HG03159 (cell line): ENCODE data around the gene SCD.
"Not testable (repeated sequence)": the region's sequence is repeated elsewhere in the genome, so short reads cannot be mapped to it uniquely, and the experiment has no call there.

Experiments used
- ATAC-seq: cut with Tn5 transposase; IDR thresholded peaks from one replicate; pipeline ENCODE4 v1.9.1; 2021; ENCODE audit warnings: mild to moderate bottlenecking, moderate library complexity; ENCODE audit not compliant: unreplicated experiment

Gene SCD

DNA sequence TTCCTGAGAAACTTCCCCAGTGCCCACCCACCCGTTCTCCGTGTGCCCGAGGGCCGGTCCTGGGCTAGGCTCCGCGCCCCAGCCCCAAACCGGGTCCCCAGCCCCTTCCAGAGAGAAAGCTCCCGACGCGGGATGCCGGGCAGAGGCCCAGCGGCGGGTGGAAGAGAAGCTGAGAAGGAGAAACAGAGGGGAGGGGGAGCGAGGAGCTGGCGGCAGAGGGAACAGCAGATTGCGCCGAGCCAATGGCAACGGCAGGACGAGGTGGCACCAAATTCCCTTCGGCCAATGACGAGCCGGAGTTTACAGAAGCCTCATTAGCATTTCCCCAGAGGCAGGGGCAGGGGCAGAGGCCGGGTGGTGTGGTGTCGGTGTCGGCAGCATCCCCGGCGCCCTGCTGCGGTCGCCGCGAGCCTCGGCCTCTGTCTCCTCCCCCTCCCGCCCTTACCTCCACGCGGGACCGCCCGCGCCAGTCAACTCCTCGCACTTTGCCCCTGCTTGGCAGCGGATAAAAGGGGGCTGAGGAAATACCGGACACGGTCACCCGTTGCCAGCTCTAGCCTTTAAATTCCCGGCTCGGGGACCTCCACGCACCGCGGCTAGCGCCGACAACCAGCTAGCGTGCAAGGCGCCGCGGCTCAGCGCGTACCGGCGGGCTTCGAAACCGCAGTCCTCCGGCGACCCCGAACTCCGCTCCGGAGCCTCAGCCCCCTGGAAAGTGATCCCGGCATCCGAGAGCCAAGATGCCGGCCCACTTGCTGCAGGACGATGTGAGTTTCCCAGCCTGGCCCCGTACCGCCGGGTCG is at the start of gene SCD:
Gene SCD, plus strand, starts transcription at position 469 of the 803 bp plus-strand sequence. Its CDS starts 272 bp downstream, at position 741.
- ATAC-seq: peak; percentile 91

DNA sequence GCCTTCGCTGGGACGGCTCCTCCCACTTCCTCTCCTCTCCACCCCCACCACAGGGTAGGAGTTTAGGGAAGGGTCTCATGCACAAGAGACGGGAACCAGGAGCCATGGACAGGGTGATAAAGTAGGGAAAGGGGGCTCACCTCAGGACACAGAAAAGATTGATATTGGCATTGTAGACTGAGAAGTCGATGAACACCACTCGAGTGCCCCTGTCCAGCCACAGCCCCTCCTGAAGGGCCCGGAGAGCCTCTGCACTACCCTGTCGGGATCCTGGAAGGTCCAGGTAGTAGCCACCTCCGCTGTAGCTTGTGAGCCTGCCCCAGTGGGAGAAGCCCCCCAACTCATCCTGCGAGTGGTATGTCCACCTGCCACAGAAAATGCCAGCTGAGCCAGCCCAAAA is 49.8 kb upstream of the SCD start:
- ATAC-seq: no peak

DNA sequence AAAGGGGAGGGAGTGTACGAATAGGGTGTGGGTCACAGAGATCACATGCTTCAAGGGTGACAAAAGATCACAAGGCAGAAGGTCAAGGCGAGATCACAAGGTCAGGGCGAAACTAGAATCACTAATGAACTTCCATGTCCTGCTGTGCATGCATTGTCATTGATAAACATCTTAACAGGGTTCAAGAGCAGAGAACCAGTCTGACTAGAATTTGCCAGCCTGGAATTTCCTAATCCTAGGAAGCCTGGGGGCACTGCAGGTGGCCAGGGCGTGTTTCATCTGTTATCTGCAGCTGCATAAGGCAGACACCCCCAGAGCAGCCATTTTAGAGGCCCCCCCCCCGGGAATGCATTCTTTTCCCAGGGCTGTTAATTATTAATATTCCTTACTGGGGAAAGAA is 45.9 kb upstream of the SCD start:
- ATAC-seq: not testable (repeated sequence)

DNA sequence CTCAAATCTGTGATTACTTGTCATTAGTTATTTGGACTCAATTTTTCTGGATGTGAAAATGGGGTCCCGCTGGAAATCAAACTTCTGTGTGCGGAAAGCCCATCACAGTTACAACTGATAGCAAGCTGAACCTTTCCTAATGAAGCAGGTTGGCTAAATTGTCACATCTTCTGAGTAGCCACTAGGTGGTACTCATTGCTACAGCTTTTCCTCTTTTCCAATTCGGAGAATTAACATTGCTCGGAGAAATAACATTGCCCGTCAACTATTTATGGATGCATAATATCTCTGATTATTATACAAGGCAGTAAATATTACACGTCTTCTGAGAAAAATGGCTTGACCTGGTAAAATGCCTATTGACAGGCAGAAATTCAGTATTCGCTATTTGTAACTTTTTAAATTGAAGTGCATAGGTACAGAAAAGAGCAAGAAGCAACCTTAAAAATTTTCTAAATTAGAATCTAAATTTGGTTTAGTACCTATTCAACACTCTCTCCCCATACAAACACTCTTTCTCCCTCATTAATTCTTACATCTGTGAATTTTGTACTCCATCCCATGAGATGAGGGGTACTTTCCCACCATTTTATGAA is 43.2 kb upstream of the SCD start:
- no peak for ATAC-seq

DNA sequence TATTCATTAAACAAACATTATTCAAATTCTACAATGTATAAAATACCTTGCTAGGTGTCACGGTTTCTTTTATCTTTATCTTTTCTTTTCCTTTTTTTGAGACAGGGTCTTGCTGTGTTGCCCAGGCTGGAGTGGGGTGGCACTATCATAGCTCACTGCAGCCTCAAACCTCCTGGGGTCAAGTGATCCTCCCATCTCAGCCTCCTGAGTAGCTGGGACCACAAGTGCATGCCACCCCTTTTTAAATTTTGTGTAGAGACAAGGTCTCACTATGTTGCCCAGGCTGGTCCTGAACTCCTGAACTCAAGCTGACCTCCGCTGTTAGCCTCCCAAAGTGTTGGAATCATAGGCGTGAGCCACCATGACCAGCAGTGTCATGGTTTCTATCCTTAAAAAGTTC is 42.6 kb upstream of the SCD start:
- ATAC-seq: no peak

DNA sequence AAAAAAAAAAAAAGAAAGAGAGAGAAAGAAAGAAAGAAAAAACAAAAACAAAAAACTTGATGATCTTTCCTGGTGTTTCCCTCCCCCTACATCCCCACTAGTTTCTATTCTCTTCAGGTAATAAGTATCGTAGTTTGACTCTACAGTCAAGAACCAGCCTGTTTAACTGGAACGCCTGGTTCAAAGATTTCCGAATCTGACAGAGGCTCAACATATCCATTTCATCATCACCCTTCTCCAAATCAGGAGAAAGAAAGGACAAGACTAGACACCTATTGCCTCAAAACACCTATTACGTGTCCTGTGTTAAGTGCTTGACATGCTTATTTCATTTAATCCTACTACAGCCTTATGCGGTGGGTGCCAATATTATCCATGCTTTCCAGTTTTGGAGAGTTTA is 40.2 kb upstream of the SCD start:
- no peak for ATAC-seq

DNA sequence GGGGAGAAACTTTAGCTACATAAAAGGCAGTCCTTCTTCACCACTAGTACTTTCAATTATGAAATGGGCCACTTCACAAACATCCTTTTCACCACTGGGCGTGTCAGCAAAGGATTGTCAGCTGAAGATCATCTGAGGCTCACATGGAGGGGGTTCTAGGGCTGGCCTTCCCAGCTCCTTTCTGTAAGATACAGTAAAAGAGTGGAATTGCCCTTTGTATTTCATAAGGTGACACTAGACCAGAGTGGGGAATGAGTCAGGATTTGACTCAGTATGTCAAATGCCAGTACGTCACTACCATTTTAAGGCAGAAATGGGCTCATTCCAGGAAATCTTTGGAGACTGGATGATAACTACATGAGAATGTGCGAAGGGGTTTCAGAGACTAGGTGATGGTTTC is 39.3 kb upstream of the SCD start:
- ATAC-seq: no peak

DNA sequence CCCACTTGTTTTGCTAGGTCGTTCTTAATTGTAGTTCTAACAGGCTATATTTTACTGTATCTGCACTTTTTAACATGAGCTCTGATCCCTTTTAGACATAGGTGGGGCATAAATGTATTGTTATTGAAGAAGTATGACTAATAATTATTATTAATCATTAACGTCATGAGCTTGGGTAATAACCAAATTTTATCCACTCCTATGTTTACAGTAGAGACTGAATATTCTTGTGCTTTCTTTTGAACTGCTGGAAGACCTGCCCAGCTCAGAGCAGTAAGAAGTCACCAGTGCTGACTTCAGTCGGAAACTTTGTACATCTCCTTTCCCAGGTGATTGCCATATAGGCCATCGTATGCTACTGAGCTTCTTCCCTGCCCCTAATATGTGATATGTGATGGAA is 35.7 kb upstream of the SCD start:
- no peak for ATAC-seq

DNA sequence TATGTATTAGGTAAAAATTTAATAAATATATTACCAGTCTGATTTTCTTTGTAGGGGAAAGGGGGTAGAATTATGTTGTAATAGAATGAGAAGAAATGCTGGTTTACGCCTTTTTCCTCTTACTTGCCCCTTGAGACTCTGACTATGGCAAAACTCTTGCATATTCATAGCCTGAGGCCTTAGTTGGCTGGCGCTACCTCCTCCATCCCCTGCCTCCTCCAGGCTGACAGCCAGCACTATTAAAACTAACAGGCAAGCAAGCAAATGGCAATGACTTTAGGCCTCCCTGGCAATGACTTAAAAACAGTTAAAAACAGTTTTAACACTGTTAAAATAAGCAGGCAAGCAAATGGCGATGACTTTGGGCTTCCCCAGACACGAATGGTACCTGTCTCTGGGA is 31.4 kb upstream of the SCD start:
- no peak for ATAC-seq

DNA sequence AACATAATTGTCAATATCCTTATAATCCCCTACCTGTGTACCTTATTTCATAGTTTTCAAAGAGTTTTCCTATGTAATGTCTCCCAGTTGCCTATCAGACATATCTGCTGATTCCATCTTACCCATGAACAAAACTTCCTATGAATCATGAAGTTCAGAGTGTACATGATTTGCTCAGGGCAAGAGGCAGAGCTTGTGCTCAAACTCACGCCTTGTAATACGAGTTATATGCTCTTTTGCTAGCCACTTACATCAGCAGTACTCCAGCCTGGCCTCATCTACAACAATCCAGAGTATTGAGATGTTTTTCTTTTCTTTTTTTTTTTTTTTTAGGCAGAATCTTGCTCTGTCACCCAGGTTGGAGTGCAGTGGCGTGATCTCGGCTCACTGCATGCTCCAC is 28.8 kb upstream of the SCD start:
- ATAC-seq: no peak

DNA sequence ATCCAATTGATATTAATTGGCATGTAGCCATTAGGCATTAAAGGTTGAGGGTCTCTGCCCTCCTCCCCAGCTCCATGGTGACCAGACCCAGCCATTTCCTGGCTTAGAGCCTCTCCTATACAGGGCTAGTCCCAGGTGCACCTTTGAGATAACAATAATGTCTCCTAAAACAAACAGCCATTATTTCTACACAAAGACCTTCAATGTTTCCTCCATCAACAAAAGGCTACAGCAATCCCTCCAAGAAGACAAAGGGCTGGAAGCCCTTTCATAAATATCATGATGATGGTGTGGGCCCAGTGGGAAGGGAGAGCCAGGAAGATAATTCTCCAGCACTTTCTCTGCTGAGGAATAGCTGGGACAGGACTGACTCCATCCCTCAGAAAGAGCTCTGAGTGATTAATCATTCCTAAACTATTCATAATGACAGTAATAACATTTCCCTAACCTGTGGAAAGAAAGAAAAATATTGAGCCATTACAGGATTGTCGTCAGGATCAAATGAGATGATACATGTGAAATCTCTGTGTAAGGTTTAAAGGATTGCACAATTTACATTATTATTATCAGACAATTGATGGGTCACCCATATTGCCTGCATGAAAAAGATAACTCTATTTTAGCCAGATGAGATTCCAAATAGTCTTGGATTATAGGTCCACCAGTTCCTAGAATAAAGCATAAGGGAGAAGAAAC is 27.2 kb upstream of the SCD start:
- ATAC-seq: no peak

DNA sequence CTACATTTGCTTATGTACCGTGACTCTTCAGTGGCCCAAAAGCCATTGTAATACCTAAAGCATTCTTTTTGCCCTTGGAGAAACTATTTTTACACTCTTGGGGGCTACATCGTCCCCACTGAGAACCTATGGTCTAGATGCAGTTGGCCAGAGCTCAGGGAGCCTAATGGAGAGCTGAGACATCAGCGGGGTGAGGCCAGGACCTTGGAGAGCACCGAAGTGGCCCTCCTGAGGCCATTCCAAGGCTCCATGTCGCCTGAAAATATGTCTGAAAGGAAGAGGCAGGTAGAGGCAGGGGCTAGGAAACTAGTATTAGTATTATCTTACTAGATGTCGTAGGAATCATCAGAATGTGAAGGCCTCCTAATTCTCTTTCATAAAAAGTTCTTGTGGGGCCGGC is 21.9 kb upstream of the SCD start:
- no peak for ATAC-seq

DNA sequence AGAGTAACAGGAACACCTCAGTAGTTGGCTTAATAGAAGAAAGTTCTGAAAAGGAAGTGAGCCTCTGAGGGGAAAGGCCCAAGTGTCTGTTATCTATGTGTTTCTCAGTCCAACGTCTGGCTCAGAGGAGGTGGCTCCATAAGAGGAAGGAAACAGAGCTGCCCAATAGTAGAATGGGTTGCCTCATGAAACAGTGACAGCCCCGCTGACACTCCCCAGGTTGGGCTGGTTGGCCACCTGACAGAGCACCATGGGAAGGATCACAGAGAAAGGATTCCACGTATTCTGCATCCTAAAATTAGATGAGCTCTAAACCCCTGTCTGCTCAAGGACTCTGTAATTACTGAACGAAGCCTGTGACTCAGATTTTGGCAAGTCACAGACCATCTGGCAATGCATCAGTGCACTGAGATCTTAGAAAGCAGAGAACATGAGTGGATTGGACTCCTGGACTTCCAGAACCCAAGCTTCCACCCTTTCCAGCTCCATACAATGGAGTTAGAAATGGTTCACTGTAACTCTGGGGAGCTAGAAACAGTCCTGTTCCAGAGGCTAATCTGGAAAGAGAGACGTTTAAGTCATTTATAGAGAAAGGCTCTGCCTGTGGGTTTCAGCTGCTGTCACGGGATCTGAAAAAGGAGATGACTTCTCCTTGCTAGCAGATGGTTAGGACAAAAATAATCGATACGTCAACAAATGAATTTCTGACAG is 19.9 kb upstream of the SCD start:
- peak; percentile 98 for ATAC-seq

DNA sequence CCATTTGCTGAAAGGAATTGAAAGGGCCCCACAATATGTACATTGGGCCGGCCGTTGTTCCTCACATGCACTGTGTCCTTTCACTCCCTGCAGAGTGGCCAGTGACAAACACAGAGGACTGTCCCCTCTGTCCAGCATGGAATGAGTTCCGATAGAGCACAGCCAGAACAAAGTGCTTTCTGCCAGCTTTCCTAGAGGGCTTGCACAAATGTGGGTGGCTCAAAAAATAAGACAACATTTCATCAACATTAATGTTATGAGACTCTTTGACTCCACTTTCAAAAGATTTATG is 19.4 kb upstream of the SCD start:
- no peak for ATAC-seq

DNA sequence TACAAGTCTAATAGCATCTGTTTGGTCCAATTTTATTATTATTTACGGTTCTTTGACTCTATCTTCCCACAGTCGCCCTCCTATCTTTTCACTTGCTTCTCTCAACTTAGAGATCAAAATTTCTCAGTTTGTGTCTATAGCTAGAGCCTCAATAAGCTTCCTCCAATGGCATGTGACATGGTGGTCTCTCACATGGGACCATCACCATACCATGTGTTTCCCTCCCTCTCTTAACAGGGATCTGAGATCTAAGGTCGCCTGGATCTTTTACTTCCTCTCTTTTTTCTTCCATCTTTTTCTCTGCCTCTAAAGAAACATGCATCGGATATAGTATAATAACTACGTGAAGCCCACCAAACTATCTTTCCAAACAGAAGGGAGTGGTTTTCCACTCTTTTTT is 18.8 kb upstream of the SCD start:
- ATAC-seq: no peak

DNA sequence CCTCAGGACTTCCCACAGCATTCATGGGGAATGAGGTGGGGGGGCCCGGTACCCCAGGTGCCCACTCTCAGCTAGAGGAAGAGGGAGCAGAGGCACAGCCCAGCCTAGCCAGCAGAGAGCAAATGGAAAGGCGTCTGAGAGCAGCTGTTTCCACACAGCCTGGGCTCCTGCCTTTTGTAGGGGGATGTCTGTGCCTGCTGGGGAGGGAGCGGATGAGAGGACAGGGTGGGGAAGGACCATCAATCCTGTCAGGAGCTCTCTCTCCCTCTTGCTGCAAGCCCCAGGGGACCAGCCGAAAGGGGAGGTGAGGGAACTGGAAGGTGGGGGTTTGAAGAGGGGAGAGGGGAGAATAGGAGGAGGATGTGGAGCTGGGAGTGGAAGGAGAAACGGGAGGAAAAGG is 17.0 kb upstream of the SCD start, which contains the start of gene PKD2L1:
Gene PKD2L1, minus strand, starts transcription at position 150 of the 400 bp plus-strand sequence. Its CDS starts 125 bp downstream, at position 25.
- ATAC-seq: no peak

DNA sequence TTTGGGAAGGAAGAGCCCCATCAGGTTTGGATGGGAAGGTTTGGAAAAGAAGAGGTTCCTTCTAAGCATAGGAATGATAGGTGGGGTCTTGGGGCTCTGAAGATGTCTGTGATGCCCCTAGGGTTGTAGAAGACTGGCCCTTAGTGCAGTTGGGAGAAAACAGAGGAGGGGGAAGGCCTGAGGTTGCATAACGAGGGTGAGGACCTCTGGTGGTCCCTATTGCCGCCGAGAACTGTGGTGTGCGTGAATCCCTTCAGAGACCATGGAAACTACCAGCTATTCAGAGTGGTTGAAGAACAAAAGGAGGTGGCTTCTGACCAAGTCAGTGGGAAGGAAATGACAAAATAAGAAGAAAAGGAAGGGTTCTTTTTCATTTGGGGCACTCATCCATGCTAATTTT is 13.9 kb upstream of the SCD start:
- no peak for ATAC-seq

DNA sequence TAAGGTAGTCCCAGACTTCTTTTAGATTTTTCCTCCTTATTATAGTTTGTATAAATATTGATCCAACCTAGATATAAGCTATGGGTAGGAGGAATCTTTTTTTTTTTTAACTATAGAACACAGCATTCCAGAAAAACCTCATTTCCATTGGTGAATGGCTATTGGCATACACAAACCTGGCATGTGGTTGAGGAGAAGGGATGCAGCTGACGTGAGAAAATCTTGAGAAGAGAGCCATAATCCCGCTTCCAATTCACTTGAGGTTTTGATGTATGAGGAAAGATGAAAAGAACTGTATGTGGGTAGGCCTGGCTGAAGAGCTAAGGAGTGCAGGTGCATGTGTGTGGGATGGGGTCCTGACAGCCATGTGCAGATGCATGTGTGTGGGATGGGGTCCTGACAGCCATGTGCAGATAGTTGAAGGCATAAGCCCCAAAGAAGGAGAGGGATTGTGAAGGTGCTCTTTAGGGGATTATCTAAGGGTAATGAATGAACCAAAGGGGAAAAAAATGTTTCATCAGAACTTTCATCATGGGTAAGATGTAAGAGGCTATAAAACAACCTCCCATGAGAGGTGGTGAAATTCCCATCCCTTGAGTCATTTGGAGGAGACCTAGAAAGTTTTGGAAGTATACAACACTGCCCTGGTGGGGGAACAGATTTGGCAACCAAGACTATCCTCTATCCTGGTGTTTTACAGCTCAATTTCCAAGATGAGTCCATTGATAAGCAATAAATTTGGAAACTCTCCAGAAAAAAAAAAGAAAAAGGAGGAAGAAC is 13.2 kb upstream of the SCD start:
- ATAC-seq: no peak

DNA sequence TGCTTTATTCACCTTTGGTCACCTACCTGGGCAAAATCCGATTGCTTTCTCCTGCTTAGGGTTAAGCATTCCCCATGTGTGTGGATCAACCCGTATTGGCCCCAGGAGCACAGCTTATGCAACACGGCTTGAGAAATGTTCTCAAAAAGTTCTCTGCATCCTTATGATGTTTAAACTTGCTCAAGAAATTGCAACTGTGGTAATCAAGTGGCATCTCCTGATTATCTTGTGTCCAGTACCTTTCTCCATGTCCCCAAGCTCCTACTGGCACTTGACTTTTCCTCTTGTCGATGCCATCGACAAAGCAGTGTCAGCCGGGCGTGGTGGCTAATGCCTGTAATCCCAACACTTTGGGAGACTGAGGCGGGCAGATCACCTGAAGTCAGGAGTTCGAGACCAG is 12.3 kb upstream of the SCD start:
- no peak for ATAC-seq

DNA sequence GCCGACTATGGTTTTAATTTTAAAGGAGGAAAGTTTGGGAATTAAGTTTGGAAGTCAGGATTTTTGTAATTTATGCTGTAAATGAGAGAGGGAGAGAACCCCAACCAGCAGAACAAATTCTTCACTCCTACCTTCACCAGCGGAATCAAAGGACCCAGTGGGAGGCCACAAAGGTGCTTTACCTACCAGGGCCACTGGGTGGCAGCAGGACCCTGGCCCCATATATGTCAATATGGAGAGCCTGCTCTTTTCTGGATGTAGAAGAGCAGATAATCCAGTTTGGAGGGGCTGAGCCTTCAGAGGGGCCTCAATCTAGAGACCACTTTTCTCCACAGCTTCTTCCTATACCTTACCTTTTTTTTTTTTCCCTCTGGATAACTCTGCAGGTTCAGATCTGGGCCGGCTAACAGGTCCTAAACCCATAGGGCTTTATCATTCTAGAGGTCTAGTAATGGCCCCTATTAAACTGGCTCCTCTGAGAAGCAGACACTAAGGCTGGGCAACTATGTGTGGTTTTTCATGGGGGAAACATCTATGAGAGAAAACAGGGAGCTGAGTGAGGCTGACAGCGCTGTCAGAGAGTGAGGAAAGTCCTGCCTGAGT is 8.5 kb upstream of the SCD start:
- peak; percentile 64 for ATAC-seq
